Measurements from ENCODE around the gene CRIM1.

CRIM1 gene

DNA sequence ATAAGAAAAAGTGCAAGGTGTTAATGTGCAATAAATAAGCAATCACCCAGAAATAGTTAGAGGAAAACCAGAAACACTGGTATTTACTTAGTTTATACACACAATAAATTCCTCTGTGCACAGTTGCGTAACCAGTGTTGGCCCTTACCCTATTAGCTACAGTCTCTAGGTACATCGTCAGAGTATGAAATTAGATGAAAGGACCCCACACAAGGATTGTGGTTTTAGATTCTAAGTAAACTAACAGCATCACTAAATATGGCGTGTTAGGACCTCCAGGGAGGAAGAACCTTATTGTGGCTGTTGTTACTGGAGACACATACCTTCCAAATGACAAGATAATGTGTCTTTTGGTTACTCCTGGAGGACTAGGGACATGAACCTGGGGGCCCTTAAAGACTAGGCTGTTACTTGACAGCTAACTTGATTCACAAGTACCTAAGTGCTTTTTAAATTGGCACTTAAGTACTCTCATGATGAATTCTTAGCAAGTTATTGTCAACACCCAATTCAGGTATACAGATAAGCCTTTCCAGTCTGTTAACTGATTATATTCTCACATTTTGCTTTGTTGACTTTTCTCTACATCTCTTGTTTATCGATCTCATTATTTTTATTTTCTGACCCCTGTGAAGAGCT lies 127.1 kb downstream of the CRIM1 start:
- no peak for DNase-seq (ENCODE audit: low spot score)

DNA sequence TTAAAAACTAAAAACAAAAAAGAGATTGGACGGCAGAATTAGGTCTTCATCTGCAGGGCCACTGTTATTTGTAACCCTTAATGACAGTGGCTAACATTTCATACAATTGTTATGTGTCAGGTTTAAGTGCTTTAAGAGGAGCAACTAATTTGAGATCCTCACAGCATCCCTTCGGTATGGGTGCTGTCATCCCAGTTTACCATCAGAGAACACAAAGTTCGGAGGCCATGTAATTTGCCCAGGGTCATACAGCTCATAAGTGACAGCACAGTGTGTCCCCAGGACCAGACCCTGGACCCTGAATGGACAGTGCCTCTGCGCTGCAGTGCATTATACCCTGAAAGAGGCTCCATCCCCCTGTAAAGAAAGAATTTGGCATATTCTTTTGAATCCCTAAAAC lies 127.7 kb downstream of the CRIM1 start:
- DNase-seq (ENCODE audit: low spot score) = no peak

DNA sequence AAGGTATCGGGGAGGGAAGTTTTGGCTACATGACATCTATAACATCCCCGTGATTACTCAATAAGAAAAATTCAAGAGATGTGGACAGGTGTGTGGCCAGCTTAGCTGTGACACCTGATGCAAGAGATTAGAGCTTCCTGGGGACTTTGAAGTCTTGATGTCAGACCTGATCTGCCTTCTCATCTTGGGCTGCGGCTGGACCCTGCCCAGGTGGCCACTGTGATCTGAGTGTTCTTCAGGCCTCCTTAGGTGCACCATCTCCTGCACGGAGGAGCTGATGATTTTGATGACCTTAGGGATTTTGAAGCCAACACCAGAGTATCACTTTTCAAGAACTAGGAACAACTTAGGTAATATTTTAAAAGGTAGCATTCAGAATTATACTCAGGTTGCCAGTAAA lies 128.9 kb downstream of the CRIM1 start:
- no peak for DNase-seq (ENCODE audit: low spot score)

DNA sequence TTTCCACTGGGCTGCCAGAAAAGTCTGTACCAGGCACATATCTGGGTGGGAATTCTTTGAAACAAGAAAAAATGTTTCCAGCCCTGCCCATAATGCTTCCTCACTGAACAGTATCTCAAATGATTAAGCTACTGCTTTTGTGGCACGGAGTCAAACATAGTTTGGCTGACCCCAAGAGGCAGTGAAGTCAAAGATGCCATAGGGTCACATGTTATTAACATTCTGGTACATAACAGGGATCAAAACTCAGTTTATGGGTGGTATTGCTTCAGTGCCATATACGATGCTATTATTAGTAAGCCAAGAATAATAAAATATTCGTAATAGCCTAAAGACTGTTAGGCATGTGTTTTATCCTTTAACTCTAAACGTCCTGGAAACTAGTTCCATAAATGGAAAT lies 129.9 kb downstream of the CRIM1 start:
- DNase-seq (ENCODE audit: low spot score) = no peak

DNA sequence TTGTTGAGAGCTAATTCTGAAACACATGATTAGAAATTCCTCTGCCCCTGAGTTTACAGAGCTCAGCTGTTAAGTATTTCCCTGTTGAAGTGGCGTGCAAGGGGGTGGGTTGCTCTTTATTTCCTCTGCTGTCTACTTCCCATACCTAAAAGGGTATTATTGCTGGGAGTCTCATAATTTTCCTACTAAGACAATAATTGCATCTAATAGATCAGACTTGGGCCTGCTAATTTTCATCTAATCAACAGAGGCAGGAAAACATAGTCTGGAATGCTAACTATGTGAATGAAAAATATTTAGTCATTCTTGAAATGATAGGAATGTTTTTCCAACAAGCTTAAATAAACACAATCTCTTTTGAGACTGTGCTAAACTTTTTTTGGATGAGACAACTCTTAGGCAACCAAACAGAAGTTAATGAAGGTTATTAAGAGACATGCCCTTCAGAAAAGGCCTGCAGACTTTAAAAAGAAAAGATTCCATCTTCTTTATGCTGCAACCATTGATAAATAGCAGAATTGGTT lies 131.0 kb downstream of the CRIM1 start:
- no peak for DNase-seq (ENCODE audit: low spot score)

DNA sequence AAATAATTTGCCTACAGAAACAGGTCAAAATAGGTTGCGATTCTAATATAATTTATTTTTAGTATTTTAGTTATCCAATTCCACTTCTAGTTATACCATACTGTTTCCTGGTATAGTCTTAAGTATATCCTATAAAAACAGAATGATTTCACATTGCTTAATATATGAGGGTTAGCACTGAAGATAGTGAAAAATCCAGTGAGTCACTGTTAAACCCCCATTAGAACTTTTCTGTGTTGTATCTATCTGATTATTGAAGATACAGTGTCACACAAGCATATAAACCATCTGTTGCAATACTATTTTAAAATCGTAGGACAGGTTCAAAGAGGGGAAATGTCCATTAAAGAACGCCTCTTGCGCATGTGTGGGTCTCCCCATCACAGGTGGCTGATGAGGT lies 132.4 kb downstream of the CRIM1 start:
- DNase-seq (ENCODE audit: low spot score) = no peak

DNA sequence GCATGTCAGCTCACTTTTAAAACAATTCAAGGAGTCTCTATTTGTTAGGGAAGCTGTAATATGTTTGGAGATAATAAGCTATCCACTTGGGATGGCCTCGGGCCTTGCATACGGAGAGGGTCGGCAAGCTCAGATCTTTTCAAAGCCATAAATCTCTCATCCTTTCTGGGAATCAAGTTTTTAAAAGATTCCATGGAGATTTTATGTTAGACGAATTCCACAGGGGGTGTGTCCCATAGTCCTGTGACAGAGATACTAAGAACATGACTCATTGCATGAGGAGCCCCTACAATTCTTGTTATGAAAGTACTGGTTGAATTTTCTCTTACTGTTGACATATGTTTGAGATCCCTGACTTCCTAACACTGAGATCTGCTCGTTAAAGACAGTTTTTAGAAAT lies 133.7 kb downstream of the CRIM1 start:
- DNase-seq (ENCODE audit: low spot score) = no peak

DNA sequence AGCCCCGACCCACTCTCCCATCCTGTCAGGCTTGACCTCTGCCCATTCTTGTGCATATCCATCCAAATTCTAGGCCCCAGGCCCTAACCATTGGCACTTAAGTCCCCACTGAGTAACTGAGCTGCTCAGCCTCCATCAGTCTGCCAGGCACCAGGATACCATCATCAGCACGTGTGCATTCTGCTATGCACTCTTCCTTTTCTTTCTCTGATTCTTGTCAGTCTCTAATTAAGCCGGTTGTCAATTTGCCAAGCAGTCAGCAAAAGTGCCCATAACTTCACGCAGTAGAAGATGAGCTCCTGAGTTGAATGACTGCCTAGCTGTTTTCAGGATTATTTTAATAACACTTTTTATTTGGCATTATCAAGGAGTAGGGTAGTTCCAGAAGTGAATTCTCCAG lies 135.2 kb downstream of the CRIM1 start:
- DNase-seq (ENCODE audit: low spot score) = no peak

DNA sequence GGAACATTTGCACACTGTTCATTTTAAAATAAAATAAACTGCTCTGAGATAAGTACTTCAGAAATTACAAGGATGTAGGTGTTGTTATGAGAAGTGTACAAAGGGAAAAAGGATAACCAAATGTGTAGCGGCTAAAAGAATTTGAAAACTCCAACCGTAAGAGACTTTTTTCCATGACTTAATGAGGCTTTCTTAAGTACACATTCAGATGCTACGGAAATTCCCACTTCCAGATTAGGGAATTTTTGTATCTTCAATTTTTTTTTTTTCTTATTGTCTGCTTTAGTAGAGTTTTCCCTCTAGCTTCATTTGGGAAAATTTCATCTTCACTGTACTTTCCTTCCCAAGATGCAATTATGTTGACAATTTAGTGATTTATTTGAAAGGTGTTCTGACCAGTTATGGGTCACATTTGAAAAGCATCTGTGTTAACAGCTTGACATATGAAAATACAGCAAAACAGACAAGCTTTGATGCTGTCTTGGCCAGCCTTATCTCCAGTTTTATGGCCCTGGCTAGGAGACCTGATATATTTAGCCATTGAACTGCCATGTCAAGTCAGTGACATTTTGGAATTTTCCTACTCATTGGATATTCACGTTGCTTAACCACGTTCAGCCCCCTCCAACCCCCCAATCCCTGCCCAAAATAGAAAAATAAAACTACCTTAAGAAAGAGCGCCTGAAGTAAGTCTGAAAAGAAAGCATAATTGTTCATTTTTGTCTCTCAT lies 136.8 kb downstream of the CRIM1 start:
- DNase-seq (ENCODE audit: low spot score) = no peak

DNA sequence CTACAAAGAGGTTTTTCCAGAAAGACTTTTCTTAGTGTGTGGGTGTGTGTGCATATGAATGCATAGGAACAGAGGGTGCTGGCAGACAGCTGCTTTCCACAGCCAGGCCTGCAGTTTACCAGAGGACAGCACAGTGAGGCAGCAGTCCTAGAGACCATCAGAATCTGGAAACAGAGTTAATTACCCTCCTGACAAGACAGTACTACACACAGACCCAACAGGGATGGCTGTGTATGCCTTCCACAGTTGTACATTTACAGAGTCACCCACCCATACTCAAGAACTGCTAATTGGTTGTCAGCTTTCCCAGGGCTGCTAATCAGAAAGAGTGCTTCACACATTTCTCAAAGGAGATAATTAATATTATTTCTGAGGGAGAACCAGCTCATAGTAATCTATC lies 137.7 kb downstream of the CRIM1 start:
- DNase-seq (ENCODE audit: low spot score) = no peak

DNA sequence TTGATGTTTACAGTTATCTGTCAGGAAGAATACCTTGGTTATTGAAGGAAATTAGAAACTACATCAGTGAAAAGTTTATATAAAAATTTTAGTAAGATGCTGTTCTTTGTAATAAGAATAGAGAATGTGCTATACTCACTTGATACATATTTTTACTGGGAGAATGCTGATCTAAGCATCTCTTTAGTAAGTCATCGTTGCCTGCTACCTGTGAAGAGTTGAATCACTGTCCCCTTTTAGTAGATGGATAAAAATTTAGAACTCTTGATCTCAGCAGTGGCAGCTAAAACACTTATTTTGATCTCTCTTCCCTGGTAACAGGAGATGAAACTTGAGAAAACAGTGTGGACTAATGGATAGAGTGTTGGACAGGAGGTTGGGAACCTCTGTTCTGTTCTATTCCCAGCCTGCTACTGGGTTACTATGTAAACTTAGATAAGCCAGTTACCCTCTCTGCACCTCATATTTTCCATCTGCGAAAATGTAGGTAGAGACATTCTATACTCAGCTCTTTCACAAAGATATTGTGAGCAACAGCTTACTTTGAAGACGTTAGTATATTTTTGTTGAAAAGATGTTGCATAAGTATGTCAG lies 142.1 kb downstream of the CRIM1 start:
- DNase-seq (ENCODE audit: low spot score) = no peak

DNA sequence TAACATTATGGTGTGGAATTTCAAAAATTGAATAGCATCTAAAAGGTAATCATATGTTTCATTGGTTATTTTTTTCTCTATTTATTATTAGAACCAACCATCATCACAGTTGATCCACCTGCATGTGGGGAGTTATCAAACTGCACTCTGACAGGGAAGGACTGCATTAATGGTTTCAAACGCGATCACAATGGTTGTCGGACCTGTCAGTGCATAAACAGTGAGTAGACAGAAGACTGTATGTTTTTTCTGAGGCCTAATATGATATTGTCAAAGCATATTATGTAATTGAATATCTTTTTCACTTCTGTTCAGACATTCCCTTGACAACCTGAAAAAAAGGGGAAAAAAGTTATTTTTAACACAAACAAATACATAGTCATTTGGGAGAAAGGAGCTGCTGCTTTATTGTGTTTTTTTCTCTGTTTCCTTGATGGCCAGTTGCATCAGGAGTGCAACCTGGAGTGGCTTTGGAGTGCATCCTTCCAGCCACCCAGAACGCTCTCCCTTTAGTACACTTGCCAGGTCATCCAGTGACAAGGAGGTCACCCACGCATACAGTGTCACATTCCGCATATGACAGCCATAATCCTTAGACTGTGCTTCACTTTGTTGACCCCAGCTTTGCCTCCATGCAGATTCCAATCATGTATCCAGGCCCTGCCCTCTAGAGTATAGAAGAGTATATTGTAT lies 143.7 kb downstream of the CRIM1 start:
- DNase-seq (ENCODE audit: low spot score) = no peak

DNA sequence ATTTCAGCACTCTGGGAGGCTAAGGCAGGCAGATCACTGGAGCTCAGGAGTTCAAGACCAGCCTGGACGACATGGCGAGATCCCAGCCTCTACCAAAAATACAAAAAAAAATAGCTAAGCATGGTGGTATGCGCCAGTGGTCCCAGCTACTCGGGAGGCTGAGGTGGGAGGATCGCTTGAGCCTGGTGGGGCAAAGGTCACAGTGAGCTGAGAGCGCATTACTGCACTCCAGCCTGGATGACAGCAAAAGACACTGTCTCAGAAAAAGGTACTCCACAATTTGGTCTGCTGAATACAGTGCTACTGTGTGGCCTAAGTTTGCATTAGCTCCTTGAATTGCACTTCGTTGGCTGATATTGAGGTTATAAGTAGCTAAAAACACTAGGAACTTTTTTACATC lies 144.5 kb downstream of the CRIM1 start:
- DNase-seq (ENCODE audit: low spot score) = no peak

DNA sequence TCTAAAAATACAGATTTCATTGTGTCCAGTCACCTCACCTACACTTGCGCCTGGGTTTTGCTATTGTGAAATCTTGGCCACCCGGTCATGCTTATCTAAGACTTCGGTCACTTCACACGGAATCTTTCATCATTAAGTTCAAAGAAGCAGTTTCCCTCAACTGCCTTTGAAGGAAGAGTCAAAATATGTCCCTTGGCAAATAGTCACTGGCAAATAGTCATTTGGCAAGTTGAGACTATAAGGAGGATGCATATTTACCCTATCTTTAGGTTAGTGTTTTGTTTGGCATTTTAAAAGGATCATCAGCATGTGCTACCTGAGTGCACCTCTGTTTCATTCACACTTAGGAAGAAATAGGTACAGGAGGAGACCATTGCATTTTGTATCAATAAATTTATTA lies 146.5 kb downstream of the CRIM1 start:
- no peak for DNase-seq (ENCODE audit: low spot score)

DNA sequence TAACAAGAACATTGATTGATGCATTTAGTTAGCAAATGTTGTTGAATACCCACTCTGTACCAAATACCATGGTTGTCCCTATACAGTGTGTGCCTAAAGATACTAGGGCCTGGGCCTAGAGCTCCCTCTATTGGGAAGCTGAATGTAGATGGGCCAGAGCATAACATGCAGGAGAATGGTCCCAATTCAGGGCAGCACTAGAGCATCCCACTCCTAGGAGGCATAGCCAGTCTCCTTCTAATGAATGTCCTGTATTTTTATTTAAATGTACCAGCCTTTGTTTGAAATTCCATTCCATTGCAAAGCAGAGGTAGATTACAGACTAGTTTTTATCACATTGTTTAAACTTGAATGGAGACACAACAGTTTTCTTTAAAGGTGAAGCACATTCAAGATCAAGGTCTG lies 151.8 kb downstream of the CRIM1 start:
- DNase-seq (ENCODE audit: low spot score) = peak; percentile 23

DNA sequence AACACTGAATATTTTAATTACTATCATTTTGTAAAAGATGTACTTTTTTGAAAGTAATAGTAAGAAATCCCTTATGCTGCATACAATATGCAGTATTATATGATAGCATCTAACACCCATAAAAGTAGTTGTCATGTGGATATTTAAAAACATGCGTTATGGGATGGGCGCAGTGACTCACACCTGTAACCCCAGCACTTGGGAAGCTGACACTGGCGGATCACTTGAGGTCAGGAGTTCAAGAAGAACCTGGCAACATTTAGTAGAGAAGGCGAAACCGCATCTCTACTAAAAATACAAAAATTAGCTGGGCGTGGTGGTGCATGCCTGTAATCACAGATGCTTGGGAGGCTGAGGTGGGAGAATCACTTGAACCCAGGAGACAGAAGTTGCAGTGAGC lies 153.5 kb downstream of the CRIM1 start:
- DNase-seq (ENCODE audit: low spot score) = no peak

DNA sequence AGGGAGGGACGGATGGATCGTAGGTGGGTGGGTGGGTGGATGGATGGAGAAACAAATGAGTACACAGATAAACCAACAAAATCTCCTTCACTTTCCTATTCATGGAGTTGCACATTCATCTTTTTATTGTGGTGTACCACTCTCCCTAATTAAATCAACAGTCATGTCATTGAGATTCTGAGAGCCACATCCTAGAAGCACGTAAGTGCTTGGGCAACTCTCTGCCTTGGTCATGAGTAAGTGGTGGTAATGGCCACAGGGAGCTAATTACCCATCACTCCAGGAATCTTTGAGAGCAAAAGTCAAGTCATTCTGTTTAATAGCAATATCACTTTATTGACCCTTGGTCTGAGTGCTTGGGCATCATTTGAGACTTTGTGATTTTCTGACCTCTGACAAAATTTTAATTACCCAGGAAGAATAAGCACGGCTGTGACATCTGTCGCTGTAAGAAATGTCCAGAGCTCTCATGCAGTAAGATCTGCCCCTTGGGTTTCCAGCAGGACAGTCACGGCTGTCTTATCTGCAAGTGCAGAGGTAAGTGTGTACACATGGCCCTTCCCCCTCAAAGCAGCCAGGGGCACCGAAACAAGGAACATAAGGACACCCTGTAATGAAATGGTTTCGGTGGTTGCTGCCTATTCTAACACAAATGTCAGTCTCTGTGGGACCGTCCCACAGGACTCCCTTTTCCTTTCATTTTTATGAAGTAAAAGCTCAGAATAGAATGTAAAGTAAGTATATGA lies 156.5 kb downstream of the CRIM1 start:
- DNase-seq (ENCODE audit: low spot score) = no peak

DNA sequence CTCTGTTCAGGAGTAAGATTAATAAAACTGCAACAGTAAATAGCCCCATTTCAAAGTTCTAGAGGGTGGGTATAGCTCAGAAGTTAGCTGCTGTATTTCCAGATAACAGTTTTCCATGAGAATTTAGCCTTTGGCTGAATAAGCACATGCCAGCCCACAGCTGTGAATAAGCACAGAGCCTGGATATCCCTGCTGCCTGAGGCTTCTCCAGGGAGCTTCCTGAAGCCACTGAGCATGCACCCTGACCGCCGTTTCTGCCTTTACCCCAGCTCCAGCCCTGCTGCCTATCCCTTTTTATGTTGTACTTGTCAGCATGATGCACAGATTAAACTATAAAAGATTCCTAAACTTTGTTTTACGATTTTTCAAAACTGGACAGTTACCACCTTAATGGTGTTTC lies 157.1 kb downstream of the CRIM1 start:
- DNase-seq (ENCODE audit: low spot score) = no peak

DNA sequence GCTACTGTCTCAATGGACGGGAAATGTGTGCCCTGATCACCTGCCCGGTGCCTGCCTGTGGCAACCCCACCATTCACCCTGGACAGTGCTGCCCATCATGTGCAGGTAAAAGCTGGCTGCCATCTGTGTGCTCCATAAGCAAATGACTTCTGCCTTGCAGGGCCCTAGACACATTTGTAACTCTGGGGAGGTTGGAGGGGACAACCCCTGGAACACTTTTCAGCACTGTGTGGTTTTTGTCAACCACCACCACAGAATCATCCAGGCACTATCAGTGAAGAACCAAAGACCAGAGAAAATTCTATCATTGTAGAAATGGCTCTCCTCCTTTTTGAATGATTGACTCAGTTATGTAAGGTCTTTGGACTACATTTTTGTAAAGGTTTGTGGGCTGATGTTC lies 158.1 kb downstream of the CRIM1 start:
- no peak for DNase-seq (ENCODE audit: low spot score)

DNA sequence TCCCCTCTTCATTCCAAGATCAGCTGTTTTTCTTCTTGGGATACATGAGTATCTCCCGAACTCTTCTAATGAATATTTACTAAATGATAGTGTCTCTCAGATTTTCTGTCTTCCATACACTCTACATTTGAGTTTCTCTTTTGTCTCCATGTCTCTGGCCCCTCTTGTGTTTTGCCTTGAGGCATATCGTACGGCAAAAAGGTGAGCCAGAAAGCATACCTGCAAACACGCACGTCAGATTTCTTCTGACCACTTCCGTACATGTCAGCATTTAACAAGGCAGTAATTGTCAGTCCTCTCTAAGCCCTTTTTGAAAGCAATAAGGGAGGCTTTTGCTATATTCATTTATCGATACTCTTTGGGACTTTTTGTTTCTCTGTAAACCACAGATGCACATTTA lies 160.0 kb downstream of the CRIM1 start:
- DNase-seq (ENCODE audit: low spot score) = no peak

DNA sequence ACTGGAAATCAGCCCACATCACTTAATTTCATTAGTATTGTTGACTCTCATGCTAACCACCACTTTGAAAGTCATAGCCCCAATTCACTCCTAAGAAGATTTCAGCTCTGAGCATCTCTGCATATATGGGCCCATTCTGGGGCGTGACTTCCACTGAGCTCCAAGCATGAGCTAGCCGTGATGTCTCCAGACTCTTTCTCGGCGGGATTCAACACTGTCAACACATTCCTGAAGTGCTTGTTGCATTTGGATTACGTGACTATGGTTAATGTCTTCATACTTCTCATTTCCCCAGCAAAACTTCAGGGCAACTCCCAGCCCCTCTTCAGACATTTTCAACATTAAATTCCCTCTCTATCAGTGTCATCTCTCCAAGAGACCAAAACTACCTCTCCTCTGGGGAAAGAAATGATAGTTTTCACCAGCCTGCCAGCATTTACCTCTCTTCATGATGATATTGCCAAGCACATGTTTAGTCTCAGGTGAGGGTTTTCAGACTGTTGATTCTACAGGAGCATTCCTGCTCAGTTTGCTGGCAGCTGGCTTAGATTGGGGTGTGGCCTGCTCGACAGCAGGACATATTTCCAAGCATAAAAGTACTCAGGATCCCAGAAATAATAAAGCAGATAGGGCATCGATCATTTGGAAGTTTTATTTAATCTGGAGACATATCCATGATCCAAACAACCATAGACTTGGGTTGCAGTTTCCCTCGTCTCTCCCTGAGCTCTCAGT lies 160.7 kb downstream of the CRIM1 start:
- no peak for DNase-seq (ENCODE audit: low spot score)

All from germinal center (tissue), 1 donor.